HG02642 (cell line): ENCODE measurements around the gene CDKAL1.
"Not testable (repeated sequence)": the region's sequence is repeated elsewhere in the genome, so short reads cannot be mapped to it uniquely, and the experiment has no call there.

Experiments used
- ATAC-seq: cut with Tn5 transposase; IDR thresholded peaks from one replicate; pipeline ENCODE4 v1.9.1; 2021; ENCODE audit warnings: mild to moderate bottlenecking; ENCODE audit not compliant: unreplicated experiment, poor library complexity

CDKAL1 gene

DNA sequence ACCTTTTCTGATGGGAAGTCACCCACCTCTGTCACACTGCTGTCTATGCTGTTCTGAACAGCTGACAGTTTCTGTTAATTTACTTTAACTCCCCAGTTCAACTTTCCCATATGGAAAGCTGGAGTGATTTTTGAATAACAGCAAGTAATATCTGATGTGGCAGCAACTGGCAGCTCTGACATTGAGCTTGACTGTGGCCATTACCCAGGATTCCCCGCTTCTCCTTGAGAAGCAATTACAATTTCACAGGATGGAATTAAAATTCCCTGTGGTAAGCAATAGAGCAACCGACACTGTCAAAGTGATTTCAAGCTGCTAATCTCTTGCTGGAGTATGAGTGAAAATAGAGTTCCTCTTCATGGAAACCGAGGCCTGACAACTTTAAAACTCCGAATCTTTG is 711.2 kb downstream of the CDKAL1 start:
- ATAC-seq = no peak

DNA sequence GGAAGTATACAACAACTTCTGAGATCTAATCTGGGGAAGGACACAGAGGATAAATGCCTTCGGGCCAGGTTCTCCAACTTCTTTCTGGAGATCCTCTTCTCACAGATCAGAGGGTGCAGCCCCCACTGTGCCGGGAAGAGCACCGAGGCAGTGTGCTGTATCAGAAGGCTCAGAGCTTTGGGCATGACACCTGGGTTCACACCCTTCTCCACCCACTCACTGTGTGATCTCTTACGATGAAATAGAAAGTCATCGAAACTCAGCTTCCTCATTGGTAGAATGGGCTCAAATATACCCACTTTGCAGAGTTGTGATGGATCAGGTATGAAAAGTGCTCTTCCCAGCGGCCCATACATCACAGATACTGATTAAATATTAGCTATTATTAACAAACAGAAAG is 711.8 kb downstream of the CDKAL1 start:
- no peak for ATAC-seq

DNA sequence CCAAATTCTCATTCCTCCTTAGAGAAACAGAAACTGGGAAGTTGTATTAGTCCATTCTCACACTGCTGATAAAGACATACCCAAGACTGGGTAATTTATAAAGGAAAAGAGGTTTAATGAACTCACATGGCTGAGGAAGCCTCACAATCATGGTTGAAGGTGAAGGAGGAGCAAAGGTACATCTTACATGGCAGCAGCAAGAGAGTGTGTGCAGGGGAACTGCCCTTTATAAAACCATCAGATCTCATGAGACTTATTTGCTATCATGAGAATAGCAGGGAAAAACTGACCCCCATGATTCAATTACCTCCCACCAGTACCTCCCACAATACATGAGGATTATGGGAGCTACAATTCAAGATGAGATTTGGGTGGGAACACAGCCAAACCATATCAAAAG is 720.2 kb downstream of the CDKAL1 start:
- ATAC-seq = not testable (repeated sequence)

DNA sequence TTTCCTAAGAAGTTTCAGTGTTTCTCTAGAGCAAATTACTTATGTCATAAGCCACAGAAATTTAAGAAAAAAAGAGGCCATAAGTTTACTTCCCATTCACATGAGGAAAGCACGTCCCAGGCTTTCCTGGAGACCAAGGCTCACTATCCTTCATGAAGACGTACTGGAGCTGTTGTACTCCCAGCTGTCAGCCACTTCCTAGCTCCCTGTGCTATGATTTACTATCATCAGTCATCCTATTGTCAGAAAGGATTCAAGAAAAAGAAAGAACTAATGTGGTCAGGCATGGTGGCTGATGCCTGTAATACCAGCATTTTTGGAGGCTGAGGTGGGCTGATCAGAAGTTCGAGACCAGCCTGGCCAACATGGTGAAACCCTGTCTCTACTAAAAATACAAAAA is 721.9 kb downstream of the CDKAL1 start:
- no peak for ATAC-seq

DNA sequence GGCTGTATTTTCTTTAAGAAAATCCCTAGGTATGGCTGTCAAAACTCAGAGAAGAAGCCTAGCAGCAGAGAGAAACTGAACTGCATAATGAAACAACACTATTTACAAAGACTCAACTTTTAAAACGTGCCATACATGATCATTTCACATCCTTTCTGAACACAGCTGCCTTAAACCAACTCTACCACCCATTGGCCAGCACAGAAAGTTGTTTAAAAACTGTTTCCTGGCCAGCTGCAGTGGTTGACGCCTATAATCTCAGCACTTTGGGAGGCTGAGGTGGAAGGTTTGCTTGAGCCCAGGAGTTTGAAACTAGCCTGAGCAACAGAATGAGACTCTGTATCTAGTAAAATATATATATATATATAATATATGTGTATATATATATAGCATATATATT is 722.9 kb downstream of the CDKAL1 start:
- ATAC-seq = no peak

DNA sequence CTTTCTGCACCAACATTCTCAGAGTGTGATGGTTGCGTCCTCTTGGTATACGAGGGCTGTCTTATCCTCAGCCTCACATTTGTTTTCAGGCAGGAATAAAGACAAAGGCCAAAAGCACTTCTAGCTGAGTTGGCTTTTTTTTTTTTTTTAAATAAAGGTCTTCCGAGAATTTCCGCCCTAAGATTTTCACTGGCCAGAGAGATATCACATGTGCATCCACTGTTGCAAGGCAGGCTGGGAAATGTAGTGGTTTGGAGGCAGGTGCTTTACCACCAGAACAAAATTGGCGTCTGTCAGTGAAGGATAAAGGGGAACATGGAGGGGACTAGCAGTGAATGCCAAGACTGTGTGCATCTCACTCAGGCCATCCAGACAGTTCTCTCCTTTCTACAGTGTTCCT is 724.4 kb downstream of the CDKAL1 start:
- ATAC-seq = no peak

DNA sequence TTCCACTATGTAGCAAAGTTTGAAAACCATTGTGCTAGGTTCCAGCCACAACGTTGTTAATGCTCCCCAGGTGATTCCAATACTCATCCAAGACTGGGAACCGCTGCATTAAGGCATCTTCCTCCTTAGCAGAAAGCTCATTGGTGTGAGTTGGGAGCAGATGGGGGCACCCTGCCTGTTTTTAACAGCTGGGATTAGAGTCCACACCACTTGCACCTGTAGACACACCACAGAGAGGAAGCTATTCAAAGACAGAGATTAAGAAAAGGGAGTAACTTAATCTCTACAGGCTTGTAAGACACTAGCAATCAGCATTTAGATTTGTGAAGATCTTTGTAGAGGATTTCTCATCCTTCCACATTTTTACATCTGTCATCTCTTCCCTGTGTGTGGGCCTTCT is 725.4 kb downstream of the CDKAL1 start:
- ATAC-seq = no peak

DNA sequence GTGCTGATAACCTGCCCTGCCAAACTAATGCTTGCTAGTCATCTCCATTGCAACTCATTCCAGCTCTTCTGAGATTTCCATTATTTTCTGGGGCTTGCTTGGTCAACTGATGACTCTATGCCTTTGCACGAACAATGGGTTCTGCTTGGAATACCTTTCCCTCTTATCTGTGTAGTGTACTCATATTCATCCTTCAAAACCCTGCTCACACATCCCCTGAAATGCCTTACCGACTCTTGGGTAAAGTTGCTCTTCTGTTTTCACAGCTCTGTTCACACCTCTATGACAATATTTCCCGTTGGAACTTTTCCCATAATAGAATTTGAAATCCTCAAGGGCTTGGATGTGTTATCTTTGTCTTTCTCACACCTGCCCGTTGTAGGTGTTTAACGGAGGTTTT is 728.2 kb downstream of the CDKAL1 start:
- ATAC-seq = no peak

DNA sequence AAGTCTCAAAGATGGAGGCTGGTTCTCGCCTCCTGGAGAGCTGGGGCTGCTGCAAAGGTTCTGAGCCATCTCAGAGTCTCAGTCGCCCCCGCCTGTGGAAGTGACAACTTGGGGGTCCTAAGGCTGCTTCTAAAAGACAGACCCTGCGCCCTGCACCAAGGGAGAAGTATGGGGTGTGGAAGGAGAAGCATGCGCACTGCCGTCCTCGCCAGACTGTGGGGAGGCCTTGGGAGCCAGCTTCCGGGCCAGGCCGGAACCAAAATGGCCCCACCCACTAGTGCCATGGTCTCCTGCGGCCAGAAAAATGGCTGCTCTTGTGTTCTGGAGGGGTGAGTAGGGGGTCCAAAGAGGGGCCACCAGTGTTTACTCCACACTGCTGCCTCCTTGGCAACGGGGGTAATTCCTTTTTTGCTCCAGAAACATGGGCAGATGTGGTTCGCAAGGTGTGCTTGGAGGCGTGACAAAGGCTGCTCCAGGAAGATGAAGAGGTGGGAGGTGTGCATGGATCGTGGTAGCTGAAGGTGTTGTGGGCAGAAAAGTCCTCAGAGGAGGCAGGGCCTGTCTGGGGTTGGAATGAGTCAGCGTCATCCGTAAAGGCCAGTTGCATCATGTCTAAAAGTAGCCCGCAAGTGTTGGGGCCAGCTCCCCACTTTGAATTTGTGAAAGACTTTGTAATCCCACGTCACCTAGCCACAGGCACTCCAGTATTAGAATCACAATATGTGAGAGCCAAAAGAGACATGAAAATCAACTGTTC is 729.5 kb downstream of the CDKAL1 start:
- no peak for ATAC-seq

DNA sequence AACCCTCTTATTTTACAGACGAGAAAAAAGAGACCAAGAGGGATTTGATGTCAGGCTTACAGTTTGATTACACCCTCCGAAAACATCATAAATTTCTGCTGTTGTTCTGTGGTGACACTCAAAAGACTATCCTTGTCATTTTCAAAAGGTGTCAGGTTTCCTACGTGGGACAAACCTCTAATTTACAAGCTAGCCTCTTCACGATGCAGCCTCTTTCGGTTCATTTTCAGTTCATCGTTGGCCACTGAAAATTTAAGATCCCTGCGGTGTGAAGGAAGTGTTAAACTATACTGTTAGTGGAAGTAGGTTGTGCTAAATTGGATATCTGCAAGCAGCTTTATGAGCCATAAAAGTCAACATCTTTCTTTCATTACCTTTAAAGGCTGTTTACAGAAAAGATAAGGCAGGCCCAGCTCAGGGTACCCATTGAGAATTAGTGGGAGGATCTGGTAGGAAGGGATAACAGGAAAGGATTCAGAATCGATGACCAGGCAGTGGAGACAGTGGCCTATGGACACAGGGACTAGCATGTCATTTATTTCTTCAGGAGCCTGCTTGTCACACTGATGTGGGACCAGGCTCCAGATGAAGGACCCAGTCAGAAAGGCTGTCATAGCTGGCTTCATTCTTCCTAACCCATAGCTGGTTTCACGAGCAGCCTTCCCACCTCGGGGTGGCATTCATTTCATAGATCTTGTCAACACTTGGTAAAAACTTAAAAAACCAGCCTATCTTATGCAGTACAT is 730.2 kb downstream of the CDKAL1 start:
- ATAC-seq = no peak

DNA sequence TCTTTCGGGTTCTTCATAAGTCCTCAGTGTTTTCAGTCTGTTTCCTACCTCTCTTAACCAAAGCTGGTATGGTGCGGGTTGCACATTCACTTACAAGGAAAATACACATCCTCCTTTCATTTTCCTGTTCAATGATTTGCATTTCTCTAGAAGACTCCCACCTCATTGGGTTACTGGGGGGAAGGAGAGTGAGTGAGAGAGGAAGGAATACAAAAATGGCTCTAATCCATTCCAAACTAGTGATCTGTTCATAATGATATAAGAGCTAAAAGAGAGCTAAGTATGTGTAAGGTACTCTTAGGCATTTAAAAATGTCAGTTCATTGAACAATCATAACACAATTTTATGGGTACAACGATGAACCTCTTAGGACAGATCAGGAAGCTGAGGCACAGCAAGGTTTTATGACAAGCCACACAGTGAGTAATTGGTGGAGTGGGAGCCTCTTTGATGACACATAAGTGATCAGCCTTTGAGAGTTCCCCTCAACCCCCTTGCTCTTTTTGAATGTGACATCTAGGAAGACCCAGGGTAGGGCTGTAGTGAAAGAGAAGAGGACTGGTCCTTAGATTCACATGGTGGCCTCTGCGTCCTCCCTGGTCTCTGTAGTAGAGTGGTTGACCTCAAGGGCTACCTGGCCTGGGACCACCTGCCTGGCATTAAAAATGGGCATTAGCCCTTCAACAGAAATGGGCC is 730.9 kb downstream of the CDKAL1 start:
- ATAC-seq = no peak

DNA sequence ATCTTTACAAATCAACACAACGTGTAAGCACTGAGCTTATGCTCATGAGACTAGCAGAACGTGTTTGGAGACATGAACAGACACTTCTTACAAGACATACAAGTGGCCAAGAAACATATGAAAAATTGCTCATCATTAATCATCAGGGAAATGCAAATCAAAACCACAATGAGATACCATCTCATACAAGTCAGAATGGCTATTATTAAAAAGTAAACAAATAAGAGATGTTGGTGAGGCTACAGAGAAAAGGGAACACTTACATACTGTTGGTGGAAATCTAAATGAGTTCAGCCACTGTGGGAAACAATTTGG is 731.4 kb downstream of the CDKAL1 start:
- no peak for ATAC-seq

DNA sequence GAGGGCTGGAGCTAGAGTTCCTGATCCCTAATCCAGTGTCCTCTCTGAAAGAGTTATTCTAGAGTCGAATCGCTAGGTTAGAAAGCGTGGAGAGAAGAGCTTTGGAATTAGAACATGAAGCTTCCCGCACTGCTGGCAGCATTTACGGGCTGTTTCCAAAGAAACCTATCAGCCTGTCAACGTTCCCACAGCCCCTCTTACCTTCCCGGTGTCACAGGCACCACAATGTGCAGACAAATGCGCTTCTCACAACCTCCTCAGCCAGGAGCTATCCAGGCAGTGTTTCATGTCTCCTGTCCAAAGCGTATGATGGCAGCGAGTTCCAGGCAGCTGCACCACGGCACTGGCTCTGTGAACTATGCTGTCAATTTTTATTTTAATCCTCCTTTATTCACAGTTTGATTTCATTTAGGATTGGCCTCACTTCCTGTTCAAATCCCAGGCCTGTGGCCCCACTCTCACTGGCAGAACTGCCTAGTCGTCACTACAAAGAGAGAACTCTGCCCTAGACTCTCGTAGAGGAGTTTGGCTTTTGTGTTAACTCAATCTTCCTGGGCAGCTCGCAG is 736.5 kb downstream of the CDKAL1 start:
- no peak for ATAC-seq

DNA sequence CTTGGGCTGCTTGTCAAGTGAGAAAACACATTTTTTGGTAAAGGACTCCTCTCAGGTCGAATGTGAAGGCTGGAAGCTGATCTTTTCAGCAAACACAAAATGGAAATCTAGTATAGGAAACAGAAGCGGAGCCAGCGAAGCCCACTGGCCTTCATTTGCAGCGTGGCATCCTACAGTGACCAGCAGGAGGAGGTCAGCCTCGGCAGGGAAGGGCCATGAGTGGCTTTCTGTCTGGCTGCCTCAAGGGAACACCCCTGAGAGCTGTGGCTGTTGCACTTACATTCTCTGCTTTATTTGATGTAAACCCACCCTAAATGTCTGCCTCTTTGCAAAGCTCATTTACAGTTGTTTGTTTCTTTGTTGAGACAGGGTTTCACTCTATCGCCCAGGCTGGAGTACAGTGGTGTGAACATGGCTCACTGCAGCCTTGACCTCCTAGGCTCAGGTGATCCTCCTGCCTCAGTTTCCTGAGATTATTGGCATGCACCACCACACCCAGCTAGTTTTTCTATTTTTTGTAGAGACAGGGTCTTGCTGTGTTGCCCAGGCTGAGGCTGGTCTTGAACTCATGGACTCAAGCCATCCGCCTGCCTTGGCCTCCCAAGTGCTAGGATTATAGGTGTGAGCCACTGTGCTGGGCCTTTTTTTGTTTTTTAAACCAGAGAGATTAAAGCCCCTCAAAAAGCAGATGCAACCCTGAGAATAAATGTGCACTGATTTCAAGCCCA is 737.3 kb downstream of the CDKAL1 start:
- ATAC-seq = no peak

DNA sequence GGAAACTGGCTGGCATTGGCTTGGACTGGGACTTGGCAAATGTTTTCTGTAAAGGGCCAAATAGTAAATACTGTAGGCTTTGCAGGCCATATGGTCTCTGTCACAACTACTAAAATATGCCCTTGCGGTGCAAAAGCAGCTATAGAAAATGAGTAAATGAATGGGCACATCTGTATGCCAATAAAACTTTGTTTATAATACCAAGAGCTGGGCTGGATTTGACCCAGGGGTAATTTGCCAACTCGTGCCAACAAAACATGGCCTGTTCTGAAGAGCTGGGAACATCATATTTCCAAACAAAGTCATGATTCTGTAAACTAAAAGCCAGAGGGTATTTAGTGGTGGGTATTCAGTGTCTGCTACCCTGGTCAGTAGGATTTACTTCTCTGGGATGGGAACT is 739.2 kb downstream of the CDKAL1 start:
- no peak for ATAC-seq

DNA sequence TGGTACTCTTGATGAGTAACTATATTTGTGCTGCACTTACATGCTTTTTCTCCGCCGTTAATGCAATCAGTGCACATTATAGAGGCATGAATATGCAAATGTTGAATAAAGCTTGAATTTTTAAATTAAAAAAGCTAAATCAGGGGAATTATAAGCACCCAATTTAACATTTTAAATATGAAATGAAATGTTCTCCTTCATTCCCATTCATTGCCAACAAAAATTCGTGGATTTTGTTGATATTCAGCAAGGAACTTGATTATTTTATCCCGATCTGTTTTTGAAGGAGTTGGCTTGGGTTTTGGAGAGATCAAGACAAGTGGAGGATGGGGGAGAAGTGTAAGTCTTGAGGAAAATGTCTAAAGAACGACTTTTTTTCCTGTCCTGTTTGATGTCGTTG is 740.6 kb downstream of the CDKAL1 start:
- ATAC-seq = no peak

DNA sequence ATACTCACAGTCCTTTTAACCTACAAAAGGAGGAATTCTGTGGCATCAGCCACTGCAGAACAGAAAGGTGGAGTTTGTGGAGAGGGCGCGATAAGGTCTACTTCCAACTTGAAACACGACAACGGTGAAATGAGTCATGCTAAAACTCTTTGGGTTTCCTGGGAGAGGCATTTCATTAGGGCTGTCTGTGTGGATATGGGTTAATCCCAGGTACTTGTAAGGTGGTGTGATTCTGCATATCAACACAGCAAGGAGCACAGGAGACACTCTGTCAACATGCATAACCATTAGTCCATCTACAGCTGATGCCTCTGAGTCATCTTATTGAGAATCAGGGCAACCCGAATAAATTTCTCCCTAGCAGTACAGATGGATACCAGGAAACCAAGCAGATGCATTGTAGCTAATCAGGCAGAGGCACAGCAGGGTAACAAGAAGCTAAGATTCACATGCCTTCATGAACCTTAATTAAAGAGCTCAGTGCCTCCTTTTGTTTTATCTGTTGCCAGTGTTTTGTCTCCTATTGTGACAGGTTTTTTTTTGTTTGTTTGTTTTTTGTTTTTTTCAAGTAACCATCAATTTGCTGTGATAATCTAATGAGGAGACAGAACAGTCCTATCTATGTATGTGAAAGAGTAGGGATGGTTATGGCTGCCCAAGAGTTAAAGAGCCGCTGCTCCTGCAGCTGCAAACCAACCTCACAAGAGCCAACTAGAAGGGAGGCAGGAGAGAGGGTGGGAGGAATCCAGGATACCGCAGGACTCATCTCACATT is 743.5 kb downstream of the CDKAL1 start:
- ATAC-seq = no peak

DNA sequence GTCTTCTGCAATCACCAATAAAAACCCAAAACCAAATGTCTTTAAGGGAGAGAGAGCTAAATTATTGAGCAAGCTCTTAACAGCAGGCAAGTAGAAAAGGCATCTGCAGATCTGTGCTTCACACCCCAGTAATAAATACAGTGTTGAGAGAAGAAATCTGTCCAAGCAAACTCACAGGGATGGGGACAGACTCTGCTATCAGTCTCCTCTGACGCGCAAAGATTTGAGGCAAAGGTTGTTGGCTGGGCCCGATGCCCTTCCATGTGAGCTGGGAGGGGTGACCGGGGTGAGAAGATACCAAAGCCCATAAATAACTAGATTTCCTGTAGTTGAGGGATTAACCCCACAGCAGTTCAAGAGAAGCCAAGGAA is 744.1 kb downstream of the CDKAL1 start:
- ATAC-seq = no peak

DNA sequence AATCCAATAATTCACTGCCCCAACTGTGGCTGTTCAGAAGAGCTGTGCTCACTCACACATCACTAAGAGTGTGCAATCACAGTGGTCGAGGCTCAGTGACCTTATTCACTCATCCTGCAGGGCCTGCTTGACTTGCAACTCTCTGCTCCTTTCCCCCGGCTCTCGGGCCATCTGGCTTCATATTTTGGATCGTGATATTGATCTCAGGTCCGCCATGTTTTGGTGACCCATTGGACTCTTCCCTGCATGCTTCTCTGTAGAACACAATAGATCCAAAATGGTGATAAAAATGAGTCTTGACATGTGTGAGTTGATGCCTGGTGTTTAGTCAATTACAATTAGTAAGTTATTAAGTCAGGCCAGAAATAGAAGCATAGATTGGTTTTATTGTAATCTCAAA is 745.4 kb downstream of the CDKAL1 start:
- no peak for ATAC-seq

DNA sequence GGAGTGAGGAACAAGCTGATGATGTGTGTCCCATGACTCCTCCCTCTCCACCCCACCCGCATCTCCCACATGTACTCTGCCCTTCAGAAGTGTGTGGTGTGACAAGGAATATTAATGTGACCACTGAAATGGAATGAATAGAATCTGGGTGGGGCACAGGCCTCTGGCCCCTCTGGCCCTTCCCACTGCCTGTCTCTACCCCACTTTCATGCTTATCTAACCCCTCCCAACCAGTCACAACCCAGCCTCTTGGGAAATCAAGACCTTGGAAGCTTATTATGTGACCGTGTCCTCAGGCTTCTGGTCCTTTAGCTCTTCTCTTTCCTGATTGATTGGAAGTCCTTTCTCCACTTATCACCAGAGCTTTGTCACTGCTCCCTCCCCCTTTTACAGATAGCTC is 747.1 kb downstream of the CDKAL1 start:
- ATAC-seq = no peak
